ENCODE results near the gene MYO18A. TPM values are rescaled to one million over a fixed set of nuclear protein-coding genes. Genes with fewer than 3 reads are reported as not detected.

The MYO18A gene
- total RNA-seq, 1 donor from 2014 or later: 59.5 TPM

DNA sequence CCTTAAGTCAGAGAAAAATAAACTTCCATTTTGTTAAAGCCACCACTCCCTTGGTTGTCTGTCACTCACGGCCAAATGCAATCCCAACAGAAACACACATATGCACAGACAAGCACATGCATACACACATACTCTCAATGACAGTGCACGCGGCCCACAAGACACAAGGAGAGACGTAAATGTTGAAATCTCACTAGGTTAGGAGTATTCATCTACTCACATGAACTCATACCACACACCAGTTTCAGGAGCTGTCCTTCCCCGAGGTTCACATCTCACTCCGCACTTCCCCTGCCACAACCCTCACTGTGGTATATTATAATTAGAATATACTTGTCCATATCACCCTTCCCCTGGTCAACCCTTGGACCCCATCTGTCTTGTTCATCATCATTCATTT is 36.0 kb upstream of the MYO18A start:
- DNase-seq (no peak), ATAC-seq (no peak)
- Histone ChIP-seq H3K36me3 (no peaks in the 10 kb centered on the region), H3K4me1 (peaks cover 9% of the 10 kb centered on the region), H3K9me3 (no peaks in the 10 kb centered on the region), H3K27ac (no peak overlapping the region), H3K27me3 (ENCODE audit: low read depth) (no peaks in the 10 kb centered on the region), H3K4me3 (no peak overlapping the region)
- no peak for TF ChIP-seq CTCF (IDR thresholded peaks at IDR 0.05)
- intact Hi-C loops (cut with DNase I): loop anchor here (5.0 kb wide), 1 partner anchor 69 kb away; no protein-coding TSS in a partner anchor

DNA sequence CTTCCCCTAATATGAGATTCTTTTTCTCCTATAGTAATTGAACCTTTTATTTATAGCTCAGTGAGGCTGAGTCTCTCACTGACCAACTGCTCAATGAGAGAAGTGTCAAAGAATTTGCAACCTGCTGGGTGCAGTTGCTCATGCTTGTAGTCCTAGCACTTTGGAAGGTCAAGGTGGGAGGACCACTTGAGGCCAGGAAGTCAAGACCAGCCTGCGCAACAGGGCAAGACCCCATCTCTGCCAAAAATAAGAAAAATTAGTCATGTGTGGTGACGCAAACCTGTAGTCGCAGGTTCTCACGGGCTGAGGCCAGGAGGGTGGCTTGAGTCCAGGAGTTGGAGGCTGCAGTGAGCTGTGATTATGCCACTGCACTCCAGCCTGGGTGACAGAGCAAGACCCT is 35.5 kb upstream of the MYO18A start:
- no peak for DNase-seq
- Histone ChIP-seq H3K36me3 (no peaks in the 10 kb centered on the region), H3K4me1 (peaks cover 9% of the 10 kb centered on the region), H3K27ac (no peak overlapping the region), H3K4me3 (no peak overlapping the region), H3K27me3 (ENCODE audit: low read depth) (no peaks in the 10 kb centered on the region), H3K9me3 (no peaks in the 10 kb centered on the region)
- intact Hi-C loops (cut with DNase I): loop anchor here (5.0 kb wide), 1 partner anchor 68 kb away; no protein-coding TSS in a partner anchor
- ATAC-seq: peak in 1 of 2 donors; percentile 57
- TF ChIP-seq CTCF (IDR thresholded peaks at IDR 0.05): no peak

- Histone ChIP-seq H3K27me3 (ENCODE audit: low read depth) (no peaks in the 10 kb centered on the region), H3K4me3 (no peak overlapping the region), H3K27ac (no peak overlapping the region), H3K4me1 (peaks cover 9% of the 10 kb centered on the region), H3K36me3 (no peaks in the 10 kb centered on the region), H3K9me3 (no peaks in the 10 kb centered on the region)
- ATAC-seq: no peak
- no peak for DNase-seq
- intact Hi-C loops (cut with DNase I): loop anchor here (5.0 kb wide), 1 partner anchor 68 kb away; no protein-coding TSS in a partner anchor
- TF ChIP-seq CTCF (IDR thresholded peaks at IDR 0.05): no peak
Measured at GRCh38 chr17:29215174-29215573, 35.0 kb upstream of the MYO18A start.

- no peaks in the 10 kb centered on the region for H3K27me3 ChIP-seq (ENCODE audit: low read depth)
- intact Hi-C loops (cut with DNase I): loop anchor here (5.0 kb wide), 1 partner anchor 67 kb away; no protein-coding TSS in a partner anchor
- H3K27ac ChIP-seq: no peak overlapping the region
- peak in 1 of 2 donors; percentile 72 for ATAC-seq
- H3K4me3 ChIP-seq: no peak overlapping the region
- peaks cover 5% of the 10 kb centered on the region for H3K4me1 ChIP-seq
- H3K36me3 ChIP-seq: no peaks in the 10 kb centered on the region
- no peak for TF ChIP-seq CTCF (IDR thresholded peaks at IDR 0.05)
- peak; percentile 59 for DNase-seq
- H3K9me3 ChIP-seq: no peaks in the 10 kb centered on the region
Measured at GRCh38 chr17:29214215-29215146, 34.3 kb upstream of the MYO18A start.

- Histone ChIP-seq H3K27me3 (ENCODE audit: low read depth) (no peaks in the 10 kb centered on the region), H3K4me3 (no peak overlapping the region), H3K27ac (no peak overlapping the region), H3K36me3 (no peaks in the 10 kb centered on the region), H3K4me1 (no peaks in the 10 kb centered on the region), H3K9me3 (no peaks in the 10 kb centered on the region)
- no peak for DNase-seq
- ATAC-seq: no peak
- intact Hi-C loops (cut with DNase I): no loop called here
- no peak for TF ChIP-seq CTCF (IDR thresholded peaks at IDR 0.05)
Measured at GRCh38 chr17:29212681-29213121, 32.5 kb upstream of the MYO18A start.
